Astrocyte of the cerebellum (primary cell): ENCODE measurements around the gene RAI1.

Source experiments
- DNase-seq: peaks from one replicate; pipeline ENCODE4 v3.0.0-alpha.2; 2011; ENCODE audit warnings: low read depth
- H3K4me3 ChIP-seq: 2 replicates; pipeline ENCODE4 v1.5.1; 2011; ENCODE audit warnings: mild to moderate bottlenecking, low read depth, low read length, moderate library complexity
- in situ Hi-C: cut with HindIII; loops from 2 replicates; pipeline ENCODE4 v1.10.0; 2017; ENCODE audit warnings: low sequenced_read_pairs
- TF ChIP-seq, protein P1 (sequence below): IDR thresholded peaks from 2 replicates; pipeline ENCODE4 v1.5.1; 2012; ENCODE audit warnings: low read length, low read depth, moderate library complexity, mild to moderate bottlenecking; ENCODE audit errors: missing control alignments

Gene RAI1

DNA sequence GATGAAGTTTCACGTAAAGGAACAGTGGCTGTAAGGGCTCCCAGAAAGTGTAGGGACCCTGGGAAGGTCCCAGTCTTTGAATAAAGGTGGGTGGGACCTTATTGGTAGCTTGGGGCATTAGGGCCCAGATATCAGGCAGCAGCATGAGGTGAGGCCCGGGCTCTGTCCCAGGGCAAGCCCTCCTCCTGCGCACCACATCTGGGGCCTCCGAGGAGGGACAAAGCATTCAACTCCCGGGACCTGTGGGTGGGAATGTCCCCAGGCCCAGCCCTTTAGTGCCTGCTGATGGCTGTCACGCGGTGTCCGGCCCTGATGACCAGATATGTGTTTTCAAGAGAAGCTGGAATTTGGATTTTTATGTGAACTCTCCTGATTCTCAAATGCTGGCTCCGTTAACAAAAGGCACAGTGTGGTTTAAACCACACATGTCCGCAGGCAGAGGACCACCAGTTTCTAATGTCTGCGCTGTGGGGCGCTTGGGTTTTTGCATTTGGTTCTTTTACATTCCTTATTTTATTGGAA, 30.4 kb downstream of the RAI1 start:
- TF ChIP-seq, protein P1, sequence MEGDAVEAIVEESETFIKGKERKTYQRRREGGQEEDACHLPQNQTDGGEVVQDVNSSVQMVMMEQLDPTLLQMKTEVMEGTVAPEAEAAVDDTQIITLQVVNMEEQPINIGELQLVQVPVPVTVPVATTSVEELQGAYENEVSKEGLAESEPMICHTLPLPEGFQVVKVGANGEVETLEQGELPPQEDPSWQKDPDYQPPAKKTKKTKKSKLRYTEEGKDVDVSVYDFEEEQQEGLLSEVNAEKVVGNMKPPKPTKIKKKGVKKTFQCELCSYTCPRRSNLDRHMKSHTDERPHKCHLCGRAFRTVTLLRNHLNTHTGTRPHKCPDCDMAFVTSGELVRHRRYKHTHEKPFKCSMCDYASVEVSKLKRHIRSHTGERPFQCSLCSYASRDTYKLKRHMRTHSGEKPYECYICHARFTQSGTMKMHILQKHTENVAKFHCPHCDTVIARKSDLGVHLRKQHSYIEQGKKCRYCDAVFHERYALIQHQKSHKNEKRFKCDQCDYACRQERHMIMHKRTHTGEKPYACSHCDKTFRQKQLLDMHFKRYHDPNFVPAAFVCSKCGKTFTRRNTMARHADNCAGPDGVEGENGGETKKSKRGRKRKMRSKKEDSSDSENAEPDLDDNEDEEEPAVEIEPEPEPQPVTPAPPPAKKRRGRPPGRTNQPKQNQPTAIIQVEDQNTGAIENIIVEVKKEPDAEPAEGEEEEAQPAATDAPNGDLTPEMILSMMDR: no peak
- no peak overlapping the region for H3K4me3 ChIP-seq
- DNase-seq: no peak
- in situ Hi-C loops: no loop called here

- no peak for DNase-seq
- in situ Hi-C loops: no loop called here
- no peak overlapping the region for H3K4me3 ChIP-seq
- TF ChIP-seq, protein P1: no peak
These were observed 31.1 kb downstream of the RAI1 start for GRCh38 chr17:17712268-17712924.

GRCh38 chr17:17713839-17714238, 32.6 kb downstream of the RAI1 start:
- in situ Hi-C loops: no loop called here
- TF ChIP-seq, protein P1: no peak
- no peak for DNase-seq
- H3K4me3 ChIP-seq: no peak overlapping the region

DNA sequence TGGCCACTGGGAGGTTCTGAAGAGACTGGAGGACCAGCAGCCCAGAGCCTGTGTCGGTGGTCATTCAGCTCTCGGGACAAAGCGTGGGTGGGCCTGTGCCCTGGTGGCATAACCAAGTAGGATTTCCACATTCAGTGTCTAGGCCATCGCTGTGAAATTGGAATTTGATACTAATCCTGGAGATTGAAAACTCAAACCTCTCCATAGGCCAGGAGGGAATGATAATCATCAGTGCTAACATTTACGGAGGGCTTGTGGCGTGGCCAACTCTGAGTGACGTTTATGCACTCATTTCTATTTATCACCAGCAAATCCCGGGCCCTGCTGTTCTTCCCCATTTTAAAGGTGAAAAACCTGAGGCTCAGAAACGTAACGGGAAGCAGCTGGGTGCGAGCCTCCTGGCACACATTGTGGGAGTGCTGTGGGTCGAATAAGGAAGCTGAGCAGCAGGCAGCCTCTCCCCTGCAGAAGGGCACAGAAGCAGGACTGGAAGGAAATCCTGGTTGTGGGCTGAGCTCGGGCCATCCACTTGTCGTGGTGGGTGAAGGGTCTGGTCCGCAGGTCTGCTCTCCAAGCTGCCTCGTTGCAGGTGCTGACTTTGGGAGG, 33.1 kb downstream of the RAI1 start:
- in situ Hi-C loops: no loop called here
- TF ChIP-seq, protein P1: no peak
- no peak overlapping the region for H3K4me3 ChIP-seq
- DNase-seq: no peak

DNA sequence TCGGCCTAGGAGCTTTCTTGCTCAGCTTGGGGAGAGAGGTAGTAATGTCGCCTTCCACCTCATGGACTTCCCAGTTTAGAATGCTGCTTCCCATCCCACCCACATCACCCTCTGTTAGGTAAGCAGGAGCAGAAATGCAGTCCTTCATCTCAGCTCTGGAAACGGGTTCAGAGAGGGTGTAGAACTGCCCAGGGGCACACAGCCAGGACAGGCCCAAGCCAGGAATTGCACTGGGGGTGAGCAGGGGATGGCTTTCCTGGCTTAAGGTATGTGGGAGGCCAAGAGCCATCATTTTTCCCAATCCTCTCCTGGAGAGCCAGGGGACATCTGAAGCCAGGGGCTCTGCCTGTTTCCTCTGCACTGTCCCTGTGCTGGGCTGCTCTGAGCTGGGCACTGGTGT, 33.6 kb downstream of the RAI1 start:
- TF ChIP-seq, protein P1: no peak
- no peak overlapping the region for H3K4me3 ChIP-seq
- DNase-seq: no peak
- in situ Hi-C loops: no loop called here

DNA sequence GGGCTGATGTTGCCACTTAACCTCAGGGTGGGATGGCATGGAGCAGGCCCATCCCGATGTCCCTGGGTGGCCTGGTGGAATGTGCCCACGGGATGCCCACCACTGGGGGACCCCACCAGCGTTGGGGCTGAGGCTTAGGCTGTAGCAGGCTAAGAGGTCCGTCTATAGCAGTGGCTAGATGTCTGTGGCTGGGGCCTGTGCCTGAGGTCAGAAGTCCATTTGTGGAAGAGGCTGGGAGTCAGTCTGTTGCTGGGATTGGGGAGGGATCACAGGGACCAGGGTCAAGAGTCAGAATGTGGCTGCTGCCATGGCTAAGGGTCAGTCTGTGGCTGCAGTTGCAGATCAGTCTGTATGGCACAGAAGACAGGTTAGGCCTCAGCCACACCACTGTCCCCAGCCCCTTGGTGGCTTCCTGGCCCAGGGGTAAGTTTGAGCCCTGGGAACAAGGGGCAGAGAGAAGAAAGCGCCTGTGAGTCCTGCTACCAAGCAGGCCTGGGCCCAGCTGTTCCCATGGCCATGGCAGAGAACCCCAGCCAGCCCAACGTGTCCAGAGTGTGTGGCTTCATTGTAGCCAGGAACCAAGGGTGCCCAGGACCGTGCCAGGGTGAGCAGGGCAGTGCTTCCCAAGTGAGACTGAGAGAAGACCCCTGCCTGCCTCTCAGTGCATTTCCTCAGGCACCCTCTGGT, 35.7 kb downstream of the RAI1 start:
- in situ Hi-C loops: no loop called here
- TF ChIP-seq, protein P1: no peak

More for the DNA sequence above, 35.7 kb downstream of the RAI1 start:
- DNase-seq: no peak
- H3K4me3 ChIP-seq: no peak overlapping the region
